ENCODE measurements around the gene TNFAIP8L3. TPM values are rescaled to one million over a fixed set of nuclear protein-coding genes. Genes with fewer than 3 reads are reported as not detected.
A peak's percentile ranks its signal among the peaks of the same experiment; 100 is the strongest.

TNFAIP8L3 gene
- total RNA-seq, 2 donors from 2014 or later, result 9.7 to 12.7 TPM

GRCh38 chr15:51121631-51122225, 27.0 kb upstream of the TNFAIP8L3 start:
- no peak for DNase-seq
- intact Hi-C loops (cut with DNase I, micrococcal nuclease), result no loop called here
- ATAC-seq, result no peak

GRCh38 chr15:51121118-51121517, 26.4 kb upstream of the TNFAIP8L3 start:
- DNase-seq (no peak), ATAC-seq (peak; percentile 96)

DNA sequence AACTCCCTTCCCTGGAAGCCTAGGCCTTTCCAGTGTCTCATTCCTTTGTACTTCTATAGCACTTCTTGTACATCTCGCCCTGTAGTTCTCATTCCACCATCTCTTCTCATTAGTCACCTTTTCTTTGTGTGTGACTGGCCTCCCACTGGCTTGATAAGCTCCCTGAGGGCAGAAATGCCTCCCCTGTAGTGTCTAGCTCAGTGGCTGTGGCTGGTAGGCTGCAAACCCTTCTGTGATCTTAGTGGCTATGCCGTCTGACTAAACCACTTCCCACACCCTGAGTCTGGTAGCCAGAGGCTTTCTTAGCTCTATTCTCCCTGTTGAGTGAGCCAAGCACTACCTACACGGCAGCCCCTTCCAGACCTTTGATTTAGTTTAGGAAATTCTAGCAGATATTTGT, 24.4 kb upstream of the TNFAIP8L3 start:
- ATAC-seq (no peak), DNase-seq (no peak)
- intact Hi-C loops (cut with DNase I, micrococcal nuclease), result no loop called here

More at GRCh38 chr15:51121118-51121517, 26.4 kb upstream of the TNFAIP8L3 start:
- intact Hi-C loops (cut with DNase I, micrococcal nuclease), result no loop called here

DNA sequence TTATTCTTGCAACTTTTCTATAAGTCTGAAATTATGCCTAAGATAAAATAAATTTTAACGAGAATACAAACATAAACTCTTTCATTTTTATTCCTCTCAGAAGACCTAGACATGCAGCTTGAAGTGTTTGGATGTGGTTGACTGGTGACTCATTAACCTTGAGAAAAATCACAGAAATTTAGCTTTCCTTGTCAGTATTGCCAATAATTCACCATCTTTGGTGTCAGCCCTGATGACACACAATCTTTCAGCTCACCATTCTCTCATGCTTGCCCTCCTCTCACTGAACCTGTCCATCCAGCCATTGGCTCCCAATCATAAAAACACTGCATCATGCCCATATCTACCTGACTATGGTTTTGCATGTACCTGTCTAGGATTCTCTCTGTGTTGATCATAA, 22.6 kb upstream of the TNFAIP8L3 start:
- intact Hi-C loops (cut with DNase I, micrococcal nuclease), result no loop called here
- DNase-seq, result no peak
- ATAC-seq, result no peak

GRCh38 chr15:51114437-51115119, 19.9 kb upstream of the TNFAIP8L3 start:
- DNase-seq, result no peak

DNA sequence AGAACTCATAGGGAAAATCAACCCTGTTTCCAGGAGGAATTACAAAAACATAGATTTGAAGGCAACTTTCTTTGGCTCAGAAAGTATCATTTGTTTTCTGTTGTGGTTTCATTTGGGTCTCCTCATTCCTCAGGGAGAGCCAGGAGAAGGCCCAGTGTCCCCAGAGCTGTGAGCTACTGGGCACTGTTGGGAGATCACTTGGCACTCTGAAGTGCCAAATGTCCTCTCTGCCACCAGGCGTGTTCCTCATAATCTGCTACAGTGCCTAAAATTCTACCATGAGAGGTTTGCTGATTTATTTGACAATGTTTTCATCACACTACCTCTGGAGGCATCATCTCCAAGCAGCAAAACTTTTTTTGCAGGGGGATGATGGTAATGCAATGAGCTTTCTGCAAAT, 17.4 kb upstream of the TNFAIP8L3 start:
- intact Hi-C loops (cut with DNase I, micrococcal nuclease), result no loop called here
- ATAC-seq (no peak), DNase-seq (no peak)

More at GRCh38 chr15:51114437-51115119, 19.9 kb upstream of the TNFAIP8L3 start:
- intact Hi-C loops (cut with DNase I, micrococcal nuclease), result no loop called here
- ATAC-seq, result no peak

DNA sequence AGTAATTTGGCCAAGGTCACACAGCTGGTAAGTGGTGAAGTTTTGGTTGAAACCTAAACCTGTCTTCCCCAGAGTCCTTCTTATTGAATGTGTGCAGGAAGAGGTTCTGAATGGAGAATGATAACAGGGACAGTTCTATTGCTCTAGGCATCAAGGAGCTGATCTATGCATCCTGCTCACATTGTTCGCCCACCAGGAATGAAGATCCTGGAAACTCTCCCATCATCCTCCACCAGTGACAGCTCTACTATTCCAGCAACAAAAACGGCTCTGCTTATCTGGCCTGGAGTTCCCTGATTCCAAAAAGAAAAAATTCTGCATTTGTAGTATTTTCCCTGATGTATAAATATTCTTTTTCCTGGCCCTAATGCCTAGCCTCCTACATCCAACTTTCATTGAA, 16.4 kb upstream of the TNFAIP8L3 start:
- ATAC-seq (no peak), DNase-seq (no peak)
- intact Hi-C loops (cut with DNase I, micrococcal nuclease), result no loop called here

DNA sequence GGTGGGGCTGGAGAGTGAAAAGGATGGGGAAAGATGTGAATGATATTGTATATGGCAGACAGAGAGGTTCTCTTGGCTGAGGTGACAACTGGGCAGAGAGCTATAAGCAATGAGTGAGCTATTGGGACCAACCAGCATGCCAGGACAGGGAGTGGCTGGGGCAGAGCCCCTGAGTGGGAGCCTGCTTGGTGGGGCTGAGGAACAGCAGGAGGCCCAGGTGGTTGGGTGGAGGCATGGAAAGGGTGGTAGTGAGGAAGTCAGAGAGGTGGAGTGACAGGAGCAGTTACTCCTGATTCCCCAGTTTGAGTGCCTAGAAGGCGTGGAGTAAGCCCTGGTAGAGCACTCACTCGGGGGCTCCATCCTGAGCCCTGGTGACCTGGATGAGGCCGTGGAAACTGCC, 15.5 kb upstream of the TNFAIP8L3 start:
- no peak for ATAC-seq
- intact Hi-C loops (cut with DNase I, micrococcal nuclease), result no loop called here
- DNase-seq, result no peak

- intact Hi-C loops (cut with DNase I, micrococcal nuclease), result no loop called here
- ATAC-seq (no peak), DNase-seq (no peak)
Observed at GRCh38 chr15:51108933-51109550, 14.3 kb upstream of the TNFAIP8L3 start.

- intact Hi-C loops (cut with DNase I, micrococcal nuclease), result no loop called here
- DNase-seq (no peak), ATAC-seq (no peak)
Observed at GRCh38 chr15:51107612-51108011, 12.9 kb upstream of the TNFAIP8L3 start.

DNA sequence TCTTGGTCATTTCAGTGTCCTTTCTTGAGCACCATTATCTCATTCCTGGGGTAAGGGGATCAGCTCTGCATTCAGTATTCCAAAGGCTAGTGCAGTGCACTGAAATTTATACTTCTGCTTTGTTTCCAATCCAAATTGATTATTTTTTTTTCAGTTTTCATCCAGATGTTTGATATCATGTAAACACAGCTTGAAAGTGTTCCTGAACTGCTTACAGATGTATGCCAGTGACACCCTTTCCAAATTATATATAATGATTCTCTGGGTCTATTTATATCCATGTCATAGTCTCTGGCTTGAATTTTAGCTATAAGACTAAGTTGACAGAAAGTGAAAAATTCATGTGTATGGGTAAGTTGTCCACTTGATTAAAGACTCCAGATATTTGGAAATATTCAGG, 11.8 kb upstream of the TNFAIP8L3 start:
- ATAC-seq (no peak), DNase-seq (no peak)
- intact Hi-C loops (cut with DNase I, micrococcal nuclease), result no loop called here

- DNase-seq (no peak), ATAC-seq (no peak)
- intact Hi-C loops (cut with DNase I, micrococcal nuclease), result no loop called here
Observed at GRCh38 chr15:51105430-51106016, 10.8 kb upstream of the TNFAIP8L3 start.

- peak; percentile 17 for ATAC-seq
- peak; percentile 26 to 52 for DNase-seq
- intact Hi-C loops (cut with DNase I, micrococcal nuclease), result no loop called here
Observed at GRCh38 chr15:51104512-51104911, 9.8 kb upstream of the TNFAIP8L3 start.

DNA sequence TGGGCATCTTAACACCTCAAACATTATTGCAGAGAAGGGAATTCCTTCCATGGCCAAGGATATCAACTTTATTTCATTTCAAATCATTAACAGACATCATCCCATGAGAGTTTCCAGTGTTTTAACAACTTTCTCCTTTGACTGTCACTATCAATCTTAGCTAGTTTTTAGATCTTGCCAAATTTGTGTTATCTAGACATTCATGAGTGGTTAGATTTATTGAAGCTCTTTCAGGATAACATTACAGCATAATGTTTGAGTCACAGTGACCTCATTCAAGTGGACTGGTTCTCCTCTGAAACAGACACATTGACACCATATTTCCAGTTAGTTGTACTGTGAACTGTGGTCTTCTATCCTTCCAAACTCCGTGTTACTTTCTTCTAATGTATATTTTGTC, 8.6 kb upstream of the TNFAIP8L3 start:
- intact Hi-C loops (cut with DNase I, micrococcal nuclease), result no loop called here
- no peak for ATAC-seq
- DNase-seq, result no peak

DNA sequence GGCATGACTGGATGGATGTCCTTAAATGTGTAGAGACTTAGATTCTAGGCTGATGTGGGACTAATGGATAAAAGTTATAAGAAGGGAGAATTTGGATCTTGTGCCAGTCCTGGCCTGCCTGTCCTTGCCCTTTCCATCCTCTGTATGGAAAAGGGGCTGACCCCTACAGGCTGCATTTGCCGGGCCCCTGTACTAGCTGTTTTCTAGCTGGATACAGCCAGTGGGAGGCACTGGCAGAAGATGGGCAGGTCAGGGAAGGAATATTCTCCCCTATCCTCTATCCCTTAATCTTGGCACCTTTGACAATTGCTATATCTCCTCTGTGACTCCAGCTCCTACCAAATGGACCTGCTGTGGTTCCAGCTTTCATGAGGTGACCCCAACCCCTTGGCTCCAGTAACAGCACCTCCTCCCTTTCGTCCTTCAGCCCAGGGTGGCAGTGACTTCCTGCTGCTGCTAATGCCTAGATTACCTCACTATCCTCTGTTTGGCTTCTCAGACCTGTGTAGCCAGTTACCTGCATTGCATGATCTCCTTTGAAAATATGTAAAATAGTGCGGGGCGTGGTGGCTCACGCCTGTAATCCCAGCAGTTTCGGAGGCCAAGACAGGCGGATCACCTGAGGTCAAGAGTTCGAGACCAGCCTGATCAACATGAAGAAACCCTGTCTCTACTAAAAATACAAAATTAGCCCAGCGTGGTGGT, 6.2 kb upstream of the TNFAIP8L3 start:
- ATAC-seq, result no peak
- intact Hi-C loops (cut with DNase I, micrococcal nuclease), result no loop called here
- DNase-seq, result no peak

- intact Hi-C loops (cut with DNase I, micrococcal nuclease), result no loop called here
- DNase-seq, result no peak
Observed at GRCh38 chr15:51099185-51099584, 4.5 kb upstream of the TNFAIP8L3 start.

DNA sequence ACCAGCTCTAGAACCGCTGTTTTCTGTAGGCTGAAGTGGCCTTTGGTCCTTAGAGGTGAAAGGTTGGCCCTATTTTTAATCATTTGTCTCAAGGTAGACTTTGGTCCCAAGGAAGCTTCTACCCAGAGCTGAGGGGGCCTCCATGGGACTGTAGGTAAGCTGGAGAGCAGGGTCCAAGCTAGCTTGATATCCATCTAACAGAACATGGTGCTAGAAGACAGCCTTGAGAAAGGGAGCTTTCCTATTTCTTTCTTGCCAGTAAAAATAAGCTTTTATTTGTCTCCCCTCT, 3.6 kb upstream of the TNFAIP8L3 start:
- ATAC-seq, result no peak
- intact Hi-C loops (cut with DNase I, micrococcal nuclease), result no loop called here
- DNase-seq, result no peak

More at GRCh38 chr15:51099185-51099584, 4.5 kb upstream of the TNFAIP8L3 start:
- no peak for ATAC-seq

GRCh38 chr15:51097553-51098330, 3.0 kb upstream of the TNFAIP8L3 start:
- ATAC-seq (no peak), DNase-seq (no peak)
- intact Hi-C loops (cut with DNase I, micrococcal nuclease), result no loop called here

GRCh38 chr15:51096976-51097375, 2.3 kb upstream of the TNFAIP8L3 start:
- intact Hi-C loops (cut with DNase I, micrococcal nuclease), result no loop called here
- no peak for ATAC-seq
- no peak for DNase-seq

All from left colon (tissue), 2 donors.